Suprapubic skin (tissue), 4 donors: Measurements from ENCODE around the gene PRKN.

Experiments used
- EP300 ChIP-seq: sonication (generic); formaldehyde crosslinking; IDR thresholded peaks from one replicate; pipeline ENCODE4 v1.6.1; 2017; ENCODE audit warnings: antibody characterized with exemption
- POLR2A ChIP-seq, 2 donors: fragments of 450-650 bp; IDR thresholded peaks; one replicate each; pipeline ENCODE4 v1.6.1; 2017; ENCODE audit warnings: antibody characterized with exemption in 2 of 2, mild to moderate bottlenecking in 2 of 2, moderate library complexity in 2 of 2
- POLR2AphosphoS5 ChIP-seq, 3 donors: sonication (generic); formaldehyde crosslinking; IDR thresholded peaks; one replicate each; pipeline ENCODE4 v1.6.1; 2017; ENCODE audit warnings: antibody characterized with exemption in 3 of 3
- TF ChIP-seq, protein P1 (sequence below), 2 donors: fragments of 200-600 bp in 1 of 2; fragments of 450-650 bp in 1 of 2; sonication (generic) in 1 of 2; IDR thresholded peaks; one replicate each; pipeline ENCODE4 v1.5.1; 2016 to 2019; ENCODE audit warnings: antibody characterized with exemption in 2 of 2, mild to moderate bottlenecking in 1 of 2, moderate library complexity in 1 of 2

GRCh38 chr6:162581988-162582780 is 145.4 kb downstream of the PRKN start:
- TF ChIP-seq, protein P1, sequence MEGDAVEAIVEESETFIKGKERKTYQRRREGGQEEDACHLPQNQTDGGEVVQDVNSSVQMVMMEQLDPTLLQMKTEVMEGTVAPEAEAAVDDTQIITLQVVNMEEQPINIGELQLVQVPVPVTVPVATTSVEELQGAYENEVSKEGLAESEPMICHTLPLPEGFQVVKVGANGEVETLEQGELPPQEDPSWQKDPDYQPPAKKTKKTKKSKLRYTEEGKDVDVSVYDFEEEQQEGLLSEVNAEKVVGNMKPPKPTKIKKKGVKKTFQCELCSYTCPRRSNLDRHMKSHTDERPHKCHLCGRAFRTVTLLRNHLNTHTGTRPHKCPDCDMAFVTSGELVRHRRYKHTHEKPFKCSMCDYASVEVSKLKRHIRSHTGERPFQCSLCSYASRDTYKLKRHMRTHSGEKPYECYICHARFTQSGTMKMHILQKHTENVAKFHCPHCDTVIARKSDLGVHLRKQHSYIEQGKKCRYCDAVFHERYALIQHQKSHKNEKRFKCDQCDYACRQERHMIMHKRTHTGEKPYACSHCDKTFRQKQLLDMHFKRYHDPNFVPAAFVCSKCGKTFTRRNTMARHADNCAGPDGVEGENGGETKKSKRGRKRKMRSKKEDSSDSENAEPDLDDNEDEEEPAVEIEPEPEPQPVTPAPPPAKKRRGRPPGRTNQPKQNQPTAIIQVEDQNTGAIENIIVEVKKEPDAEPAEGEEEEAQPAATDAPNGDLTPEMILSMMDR (IDR thresholded peaks at IDR 0.05) = no peak
- TF ChIP-seq EP300 = no peak
- TF ChIP-seq POLR2A (IDR thresholded peaks at IDR 0.05) = no peak
- no peak for TF ChIP-seq POLR2AphosphoS5 (IDR thresholded peaks at IDR 0.05)
